ENCODE measurements around the gene CRTC3. TPM values are rescaled to one million over a fixed set of nuclear protein-coding genes. Genes with fewer than 3 reads are reported as not detected.

CRTC3 gene
- total and polyA plus RNA-seq, 2 of the 13 experiments (the other 11 are each of a cell fraction or from before 2014, with no cell fraction given), result 8.4 to 11.8 TPM

GRCh38 chr15:90530250-90531051 is 728 bp downstream of the CRTC3 start (continued):
- no peak for TF ChIP-seq PRDM4 (CRISPR knock-in tag; IDR thresholded peaks at IDR 0.05; ENCODE audit: borderline replicate concordance)
- 0 out of 2 replicates have a peak, but pooled peaks have one; percentile 39 for TF ChIP-seq KMT2B (CRISPR knock-in tag; IDR thresholded peaks at IDR 0.05)
- no peak for TF ChIP-seq DBP (CRISPR knock-in tag; IDR thresholded peaks at IDR 0.05; ENCODE audit: not compliant biosample characterization)
- TF ChIP-seq ZNF431 (CRISPR knock-in tag; IDR thresholded peaks at IDR 0.05; ENCODE audit: borderline replicate concordance, low read depth), result no peak
- TF ChIP-seq MAFG (CRISPR knock-in tag; IDR thresholded peaks at IDR 0.05), result no peak
- no peak for TF ChIP-seq PHB2 (IDR thresholded peaks at IDR 0.05; ENCODE audit: partially characterized antibody)
- no peak for TF ChIP-seq FOXK1 (CRISPR knock-in tag; IDR thresholded peaks at IDR 0.05; ENCODE audit: borderline replicate concordance, low read depth)
- TF ChIP-seq FLYWCH1 (CRISPR knock-in tag; IDR thresholded peaks at IDR 0.05), result no peak
- TF ChIP-seq ZNF746 (CRISPR knock-in tag; IDR thresholded peaks at IDR 0.05), result 0 out of 2 replicates have a peak, but pooled peaks have one; percentile 10
- TF ChIP-seq ZNF598 (CRISPR knock-in tag; IDR thresholded peaks at IDR 0.05; ENCODE audit: borderline replicate concordance), result no peak
- peak; percentile 16; the same call in 1 of the 2 replicates for TF ChIP-seq SAP130 (CRISPR knock-in tag; IDR thresholded peaks at IDR 0.05; ENCODE audit: low read depth)
- no peak for TF ChIP-seq AHDC1 (CRISPR knock-in tag; IDR thresholded peaks at IDR 0.05; ENCODE audit: borderline replicate concordance)
- TF ChIP-seq DRAP1 (CRISPR knock-in tag; IDR thresholded peaks at IDR 0.05), result no peak
- TF ChIP-seq SYNCRIP (IDR thresholded peaks at IDR 0.05; ENCODE audit: insufficient read depth, low read depth, low read length), result no peak
- peak; percentile 52; the same call in 1 of the 2 replicates for TF ChIP-seq PHF8 (CRISPR knock-in tag; IDR thresholded peaks at IDR 0.05)
- no peak for TF ChIP-seq NFE2 (CRISPR knock-in tag; IDR thresholded peaks at IDR 0.05)
- no peak for TF ChIP-seq ZSCAN22 (CRISPR knock-in tag; IDR thresholded peaks at IDR 0.05)
- TF ChIP-seq TARDBP (CRISPR knock-in tag; IDR thresholded peaks at IDR 0.05), result no peak
- 0 out of 2 replicates have a peak, but pooled peaks have one; percentile 56 for TF ChIP-seq KMT2A (CRISPR knock-in tag; IDR thresholded peaks at IDR 0.05)
- TF ChIP-seq ATF7-NPFF (CRISPR knock-in tag; IDR thresholded peaks at IDR 0.05; ENCODE audit: low read depth), result 0 out of 2 replicates have a peak, but pooled peaks have one; percentile 2
- TF ChIP-seq ZSCAN29 (CRISPR knock-in tag; conservative IDR thresholded peaks at IDR 0.05), result no peak
